Measurements from ENCODE around the gene C1QTNF2. TPM values are rescaled to one million over a fixed set of nuclear protein-coding genes. Genes with fewer than 3 reads are reported as not detected.

Gene C1QTNF2
- polyA plus RNA-seq, 3 donors = not detected

GRCh38 chr5:160419458-160420330, 49.3 kb upstream of the C1QTNF2 start:
- peak overlapping the region; percentile 62 to 98 (median 96) for H3K4me3 ChIP-seq (replicated peaks in 1 of 3; ENCODE audit: low read depth in 2 of 3, low read length in 3 of 3)
- peak overlapping the region; percentile 88 to 98 for H3K27ac ChIP-seq (ENCODE audit: low read depth in 1 of 2, low read length in 2 of 2)
- H3K36me3 Mint-ChIP-seq = peaks cover 11 to 21% of the 10 kb centered on the region in 2 donors
- no peaks in the 10 kb centered on the region for H3K9me3 ChIP-seq (replicated peaks in 1 of 2; ENCODE audit: control insufficient read depth in 1 of 2, insufficient read depth in 1 of 2, low read length in 2 of 2)
- no peaks in the 10 kb centered on the region for H3K9me3 Mint-ChIP-seq
- peak overlapping the region; percentile 90 for H3K4me2 ChIP-seq (replicated peaks; ENCODE audit: extremely low read depth, low read length, poor library complexity, severe bottlenecking)
- H4K20me1 ChIP-seq (ENCODE audit: insufficient read depth, low read length) = peaks cover 24% of the 10 kb centered on the region
- H3K4me1 Mint-ChIP-seq = peaks cover 59% of the 10 kb centered on the region
- WGBS (ENCODE audit: insufficient coverage) = 95% methylated on average over 4 of the region's 11 CpGs
- intact Hi-C loops (cut with micrococcal nuclease) = loop anchor here in 1 of 2 donors (5.0 kb wide), 1 partner anchor 302 kb away; the partner anchor contains the start of gene PWWP2A
- peak overlapping the region; percentile 93 for H3K9ac ChIP-seq (ENCODE audit: insufficient read depth, low read length, poor library complexity, severe bottlenecking)
- DNase-seq = no peak
- H3K79me2 ChIP-seq (ENCODE audit: insufficient read depth, low read length) = peaks cover 83% of the 10 kb centered on the region
- TF ChIP-seq CTCF (IDR thresholded peaks at IDR 0.05) = no peak
- H3K36me3 ChIP-seq (replicated peaks in 1 of 2; ENCODE audit: control insufficient read depth in 1 of 2, insufficient read depth in 2 of 2, low read length in 2 of 2) = peaks cover 6 to 15% of the 10 kb centered on the region in 2 donors
- H3K27me3 ChIP-seq (ENCODE audit: control insufficient read depth in 2 of 2, insufficient read depth in 2 of 2, low read length in 2 of 2) = no peaks in the 10 kb centered on the region
- peak overlapping the region; percentile 74 for H2AFZ ChIP-seq (ENCODE audit: insufficient read depth, low read depth, low read length, poor library complexity, severe bottlenecking)
- H3K27ac Mint-ChIP-seq = peak overlapping the region; percentile 94 to 100 (median 99)
- H3K27me3 Mint-ChIP-seq (ENCODE audit: low read depth in 3 of 3) = no peaks in the 10 kb centered on the region
- peaks cover 34 to 63% of the 10 kb centered on the region in 2 donors for H3K4me1 ChIP-seq (ENCODE audit: control insufficient read depth in 1 of 2, insufficient read depth in 2 of 2, low read length in 2 of 2)
- peak overlapping the region; percentile 95 to 99 for H3K4me3 Mint-ChIP-seq

GRCh38 chr5:160418561-160419457, 48.4 kb upstream of the C1QTNF2 start, which contains the start of gene SLU7:
TSS of gene SLU7 (minus strand) at chr5:160419081. CDS start at chr5:160415294, 3,787 bp downstream.
- peaks cover 33 to 57% of the 10 kb centered on the region in 2 donors for H3K4me1 ChIP-seq (ENCODE audit: control insufficient read depth in 1 of 2, insufficient read depth in 2 of 2, low read length in 2 of 2)
- intact Hi-C loops (cut with micrococcal nuclease) = loop anchor here in 1 of 2 donors (5.0 kb wide), 1 partner anchor 302 kb away; the partner anchor contains the start of gene PWWP2A
- DNase-seq = peak; percentile 90 to 96 (median 95)
- Mint-ChIP-seq H3K27ac (peak within 1 kb of the TSS; percentile 94 to 100 (median 99)), H3K36me3 (peaks cover 17 to 26% of the 10 kb centered on the region in 2 donors), H3K27me3 (ENCODE audit: low read depth in 3 of 3) (no peaks in the 10 kb centered on the region), H3K9me3 (no peaks in the 10 kb centered on the region), H3K4me1 (peaks cover 50% of the 10 kb centered on the region), H3K4me3 (peak within 1 kb of the TSS; percentile 95 to 99)
- peak within 1 kb of the TSS; percentile 74 for H2AFZ ChIP-seq (ENCODE audit: insufficient read depth, low read depth, low read length, poor library complexity, severe bottlenecking)
- no peaks in the 10 kb centered on the region for H3K27me3 ChIP-seq (ENCODE audit: control insufficient read depth in 2 of 2, insufficient read depth in 2 of 2, low read length in 2 of 2)
- H4K20me1 ChIP-seq (ENCODE audit: insufficient read depth, low read length) = peaks cover 24% of the 10 kb centered on the region
- peak within 1 kb of the TSS; percentile 62 to 98 (median 96) for H3K4me3 ChIP-seq (replicated peaks in 1 of 3; ENCODE audit: low read depth in 2 of 3, low read length in 3 of 3)
- under 1% methylated on average over 39 of the region's 48 CpGs for WGBS (ENCODE audit: insufficient coverage)
- H3K27ac ChIP-seq (ENCODE audit: low read depth in 1 of 2, low read length in 2 of 2) = peak within 1 kb of the TSS; percentile 88 to 98
- H3K4me2 ChIP-seq (replicated peaks; ENCODE audit: extremely low read depth, low read length, poor library complexity, severe bottlenecking) = peak within 1 kb of the TSS; percentile 90
- H3K9ac ChIP-seq (ENCODE audit: insufficient read depth, low read length, poor library complexity, severe bottlenecking) = peak within 1 kb of the TSS; percentile 93
- H3K36me3 ChIP-seq (replicated peaks in 1 of 2; ENCODE audit: control insufficient read depth in 1 of 2, insufficient read depth in 2 of 2, low read length in 2 of 2) = peaks cover 15 to 24% of the 10 kb centered on the region in 2 donors
- no peak for TF ChIP-seq CTCF (IDR thresholded peaks at IDR 0.05)
- no peaks in the 10 kb centered on the region for H3K9me3 ChIP-seq (replicated peaks in 1 of 2; ENCODE audit: control insufficient read depth in 1 of 2, insufficient read depth in 1 of 2, low read length in 2 of 2)
- H3K79me2 ChIP-seq (ENCODE audit: insufficient read depth, low read length) = peaks cover 75% of the 10 kb centered on the region

Measured in CD14-positive monocyte (primary cell).